Activated CD8-positive, alpha-beta T cell treated with anti-CD3 and anti-CD28 coated beads for 36 hours (primary cell): ENCODE data around the gene STK39. TPM values are rescaled to one million over a fixed set of nuclear protein-coding genes. Genes with fewer than 3 reads are reported as not detected.

ENCODE experiments used
- ATAC-seq: fragments of 200-7000 bp; cut with Tn5 transposase; one replicate; pipeline ENCODE4 v1.10.0; 2021; ENCODE audit warnings: mild to moderate bottlenecking, moderate library complexity
- CTCF ChIA-PET: fragments of 350-600 bp; sonication (Branson Sonifier 250); formaldehyde crosslinking; loops from one replicate; lab custom pipeline; 2021; ENCODE audit warnings: antibody characterized with exemption; lab: Charles Lee
- POLR2A ChIA-PET: fragments of 350-600 bp; sonication (Branson Sonifier 250); formaldehyde crosslinking; loops from one replicate; lab custom pipeline; 2021; ENCODE audit warnings: antibody characterized with exemption; lab: Charles Lee
- DNase-seq: peaks from one replicate; pipeline ENCODE4 v3.0.0-alpha.2; 2020
- H3K27ac Mint-ChIP-seq: one replicate; pipeline ENCODE4 v1.8.0; 2021; ENCODE audit warnings: mild to moderate bottlenecking, mixed read lengths
- H3K27me3 Mint-ChIP-seq: one replicate; pipeline ENCODE4 v1.8.0; 2021; ENCODE audit warnings: mixed read lengths
- H3K36me3 Mint-ChIP-seq: one replicate; pipeline ENCODE4 v1.8.0; 2021; ENCODE audit warnings: low read depth, mixed read lengths
- H3K4me1 Mint-ChIP-seq: one replicate; pipeline ENCODE4 v1.8.0; 2021; ENCODE audit warnings: low read depth, mixed read lengths
- H3K4me3 Mint-ChIP-seq: one replicate; pipeline ENCODE4 v1.8.0; 2021; ENCODE audit warnings: mild to moderate bottlenecking, moderate library complexity, mixed read lengths
- H3K9me3 Mint-ChIP-seq: one replicate; pipeline ENCODE4 v1.8.0; 2021; ENCODE audit warnings: mixed read lengths
- CTCF ChIP-seq: fragments of 200-600 bp; IDR thresholded peaks from one replicate; pipeline ENCODE4 v1.8.0; 2022; ENCODE audit warnings: antibody characterized with exemption, mild to moderate bottlenecking
- intact Hi-C: fragments of 100-400 bp; cut with micrococcal nuclease; formaldehyde crosslinking; loops from one replicate; pipeline ENCODE4 v1.10.0; 2022
- total RNA-seq, 2 experiments: library from RNA; stranded (reverse); gene quantifications; one replicate each; pipeline ENCODE4 v1.2.3, GENCODE V29; 2021

Gene STK39
- total RNA-seq, 2 experiments from 2014 or later = 32.8 to 33.9 TPM

GRCh38 chr2:168149150-168149974 is 98.0 kb downstream of the STK39 start:
- Mint-ChIP-seq H3K9me3 (no peaks in the 10 kb centered on the region), H3K4me1 (peaks cover 5% of the 10 kb centered on the region), H3K27ac (no peak overlapping the region), H3K36me3 (peaks cover 10% of the 10 kb centered on the region), H3K4me3 (no peak overlapping the region), H3K27me3 (no peaks in the 10 kb centered on the region)
- ATAC-seq (no peak), DNase-seq (no peak)
- ChIA-PET POLR2A (no interaction called here), CTCF (no interaction called here)
- no peak for TF ChIP-seq CTCF
- intact Hi-C loops = no loop called here

GRCh38 chr2:168147830-168148794 is 99.3 kb downstream of the STK39 start:
- Mint-ChIP-seq H3K4me1 (peaks cover 5% of the 10 kb centered on the region), H3K27me3 (no peaks in the 10 kb centered on the region), H3K27ac (no peak overlapping the region), H3K4me3 (no peak overlapping the region), H3K36me3 (peaks cover 10% of the 10 kb centered on the region), H3K9me3 (no peaks in the 10 kb centered on the region)
- ChIA-PET POLR2A (interaction anchor here (0.6 kb wide), 1 partner anchor 1209 kb away, joined by 3 read pairs; no protein-coding TSS in a partner anchor), CTCF (interaction anchor here (0.9 to 2.5 kb wide), 2 partner anchors 20 to 28 kb away, joined by 3 to 10 read pairs; no protein-coding TSS in a partner anchor)
- intact Hi-C loops = no loop called here
- DNase-seq (no peak), ATAC-seq (no peak)
- TF ChIP-seq CTCF = no peak

GRCh38 chr2:168146892-168147810 is 100.2 kb downstream of the STK39 start:
- intact Hi-C loops = no loop called here
- no peak for TF ChIP-seq CTCF
- Mint-ChIP-seq H3K9me3 (no peaks in the 10 kb centered on the region), H3K27me3 (no peaks in the 10 kb centered on the region), H3K27ac (no peak overlapping the region), H3K4me3 (no peak overlapping the region), H3K4me1 (peaks cover 5% of the 10 kb centered on the region), H3K36me3 (peaks cover 5% of the 10 kb centered on the region)
- ATAC-seq = no peak
- POLR2A ChIA-PET = interaction anchor here (0.9 kb wide), 1 partner anchor 9 kb away, joined by 4 read pairs; no protein-coding TSS in a partner anchor
- DNase-seq = no peak
- CTCF ChIA-PET = interaction anchor here (0.9 to 2.5 kb wide), 2 partner anchors 21 to 27 kb away, joined by 3 to 10 read pairs; no protein-coding TSS in a partner anchor

DNA sequence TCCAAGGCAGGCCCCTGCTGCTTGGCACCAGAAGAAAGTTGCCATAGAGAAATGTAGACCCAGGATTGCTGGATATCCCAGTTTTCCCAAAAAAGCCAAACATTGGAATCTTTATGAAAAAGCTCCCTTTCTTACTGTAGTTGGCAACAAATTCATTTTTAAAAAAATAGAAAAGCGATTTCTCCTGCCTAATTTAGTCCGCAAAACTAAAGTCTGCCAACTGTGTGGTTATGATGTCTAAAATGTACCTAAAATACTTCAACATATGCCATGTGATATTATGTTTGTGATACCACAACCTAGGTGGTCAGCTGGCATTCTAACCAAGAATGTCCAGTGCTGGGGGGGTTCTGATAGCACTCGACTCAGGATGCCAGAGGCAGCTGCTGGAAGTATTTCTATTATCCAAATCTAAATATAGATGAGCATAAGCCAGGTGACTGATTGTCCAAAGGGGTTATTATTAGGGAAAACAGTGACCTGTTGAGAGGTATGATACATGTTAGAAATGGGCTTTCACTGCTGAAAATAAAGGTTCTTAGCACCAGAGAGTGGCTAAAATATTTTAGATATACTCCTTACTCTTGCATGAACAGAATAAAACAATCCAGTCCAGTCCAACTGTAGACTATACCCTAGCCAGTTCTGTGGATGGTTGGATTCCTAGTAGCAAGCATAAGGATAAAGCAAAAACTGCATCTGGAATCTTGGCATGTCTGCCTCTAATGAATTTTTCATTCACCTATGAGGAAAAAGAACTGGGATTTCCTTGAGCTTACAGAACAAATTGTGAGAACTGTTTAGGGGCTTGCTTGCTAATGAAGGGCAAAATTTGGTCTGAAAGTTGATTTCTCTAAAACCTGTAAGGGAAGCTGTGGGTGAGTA is 101.7 kb downstream of the STK39 start:
- H3K4me1 Mint-ChIP-seq = peaks cover 5% of the 10 kb centered on the region
- ChIA-PET CTCF (interaction anchor here (1.0 to 2.5 kb wide), 4 partner anchors 26 to 191 kb away, joined by 3 to 12 read pairs (median 7); no protein-coding TSS in a partner anchor), POLR2A (interaction anchor here (0.7 to 0.9 kb wide), 2 partner anchors 11 to 63 kb away, joined by 3 to 4 read pairs; no protein-coding TSS in a partner anchor)
- no peak for DNase-seq
- H3K4me3 Mint-ChIP-seq = no peak overlapping the region
- intact Hi-C loops = no loop called here
- no peaks in the 10 kb centered on the region for H3K27me3 Mint-ChIP-seq
- no peak for TF ChIP-seq CTCF
- no peaks in the 10 kb centered on the region for H3K9me3 Mint-ChIP-seq
- peaks cover 2% of the 10 kb centered on the region for H3K36me3 Mint-ChIP-seq
- H3K27ac Mint-ChIP-seq = no peak overlapping the region
- no peak for ATAC-seq
